Forelimb muscle (tissue), 1 donor: ENCODE measurements around the gene CNDP2. TPM values are rescaled to one million over a fixed set of nuclear protein-coding genes. Genes with fewer than 3 reads are reported as not detected.

Source experiments
- DNase-seq: peaks from one replicate; pipeline ENCODE4 v3.0.0-alpha.2; 2013; ENCODE audit warnings: low read depth
- polyA plus RNA-seq: library from polyadenylated mRNA; unstranded; fragments of 120-200 nt; gene quantifications from one replicate; pipeline ENCODE4 v1.2.1, GENCODE V29; 2013; ENCODE audit not compliant: insufficient read length

Gene CNDP2
- 52.8 TPM for polyA plus RNA-seq

DNA sequence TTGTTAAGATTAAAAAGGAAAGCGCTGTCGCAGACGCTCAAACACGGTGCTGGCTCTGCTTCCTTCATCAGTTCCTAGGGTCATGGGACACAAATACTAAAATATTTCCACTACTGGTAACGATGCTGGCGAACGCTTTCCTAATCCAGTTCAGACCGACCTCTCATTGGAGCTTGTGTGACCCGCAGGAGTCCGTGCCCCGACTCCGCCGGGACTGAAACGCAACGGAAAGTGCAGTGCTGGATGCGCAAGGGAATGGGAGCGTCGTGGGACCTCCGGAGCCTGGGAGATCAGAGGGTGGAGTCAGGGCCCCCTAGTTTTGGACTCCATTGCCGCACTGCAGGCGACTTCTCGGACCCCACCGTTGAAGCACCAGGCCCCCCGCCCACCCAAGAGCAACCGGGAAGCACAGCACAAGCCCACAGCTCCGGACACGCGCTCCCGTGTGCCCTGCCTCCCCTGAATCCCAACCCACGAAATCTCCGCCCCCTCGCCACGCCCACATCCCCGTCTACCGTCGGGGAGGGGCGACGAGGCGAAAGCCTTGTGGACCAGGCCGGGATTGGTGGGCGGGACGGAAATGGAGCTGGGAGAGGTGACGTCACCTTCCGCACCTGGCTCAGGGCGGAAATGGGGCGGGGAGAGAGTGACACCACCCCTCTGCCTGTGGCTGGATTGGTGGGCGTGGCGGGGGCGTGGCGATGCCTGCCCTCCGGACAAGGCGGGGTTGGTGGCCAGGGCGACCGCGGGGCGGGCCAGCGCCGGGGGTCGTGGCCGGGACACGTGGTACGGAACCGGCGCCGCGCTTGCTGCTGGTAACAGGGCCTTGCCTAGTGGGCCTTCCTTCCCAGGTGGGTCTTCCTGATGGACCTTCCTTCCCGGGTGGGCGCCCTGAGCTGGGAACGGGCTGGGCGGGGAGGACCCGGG is at the start of gene CNDP2:
Gene CNDP2, plus strand, starts transcription at position 783 of the 927 bp plus-strand sequence. CDS start 3,611 bp downstream, outside the sequence.
- peak; percentile 98 for DNase-seq

DNA sequence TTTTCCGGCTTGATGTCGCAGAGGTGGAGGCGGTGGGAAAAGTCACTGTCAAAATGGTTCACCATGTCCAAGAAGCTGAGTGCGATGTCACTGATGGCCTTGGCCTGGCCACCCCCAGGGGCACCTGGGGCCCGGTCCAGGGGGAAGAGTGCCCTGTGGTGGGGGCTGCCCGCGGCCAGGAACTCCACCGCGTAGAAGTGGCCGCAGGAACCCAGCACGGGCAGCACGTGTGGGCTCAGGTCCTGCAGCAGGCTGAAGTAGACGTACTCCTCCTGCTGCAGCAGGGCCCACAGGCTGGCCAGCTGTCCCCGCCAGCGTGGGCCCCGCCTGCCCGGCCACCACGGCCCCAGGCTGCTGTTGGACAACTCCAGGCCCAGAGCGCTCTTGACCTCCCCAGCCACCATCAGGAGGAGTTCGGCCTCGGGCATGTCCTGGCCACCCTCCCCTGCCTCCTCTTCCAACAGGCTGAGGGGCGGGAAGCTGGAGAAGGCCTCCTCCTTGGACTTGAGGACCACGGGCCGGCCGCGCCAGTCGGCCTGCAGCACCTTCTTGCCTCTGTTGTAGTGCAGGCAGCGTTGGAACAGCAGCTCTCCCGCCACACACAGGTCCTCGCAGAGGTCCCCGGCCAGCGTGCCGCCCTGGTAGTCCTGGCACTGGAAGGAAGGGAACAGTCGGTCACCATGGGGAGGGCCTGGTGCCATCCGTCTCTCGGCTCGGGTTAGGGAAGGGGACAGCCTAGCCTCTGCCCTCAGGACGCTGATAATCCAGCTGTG is 49.3 kb upstream of the CNDP2 start:
- DNase-seq, result no peak

DNA sequence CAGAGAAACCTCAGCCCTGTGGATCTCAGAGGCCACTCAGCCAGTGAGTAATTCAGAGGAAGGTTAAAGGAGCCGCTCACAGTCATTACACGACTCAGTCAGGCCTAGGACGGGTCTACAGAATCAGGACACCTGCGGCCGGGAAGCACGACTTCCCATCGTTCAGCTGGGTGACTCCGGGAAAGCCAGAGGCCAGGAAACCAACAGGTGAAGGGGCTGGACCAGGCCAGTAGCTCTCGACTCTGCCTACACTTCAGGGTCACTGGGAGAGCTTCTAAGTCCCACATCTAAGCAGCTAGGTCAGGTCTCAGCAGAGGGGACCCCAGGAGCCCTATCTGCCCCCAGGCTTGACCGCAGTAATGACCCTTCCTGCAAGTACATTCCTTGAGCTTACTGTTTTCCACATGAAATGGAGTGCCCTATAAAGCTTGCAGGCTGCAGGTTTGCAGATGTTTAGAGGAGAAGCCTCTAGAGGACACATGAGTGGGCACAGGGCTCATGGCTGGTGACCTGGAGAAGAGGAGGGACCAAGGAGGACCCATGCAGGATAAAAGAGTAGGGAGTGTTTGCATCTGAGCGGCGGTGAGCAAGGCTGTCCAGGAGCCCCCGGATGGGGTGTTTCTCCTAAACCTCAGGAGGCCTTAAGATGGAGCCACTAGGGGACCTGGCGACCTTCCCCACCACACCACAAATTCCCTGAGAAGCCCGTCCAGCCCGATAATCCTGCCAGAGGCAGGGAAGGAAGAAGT is 48.6 kb upstream of the CNDP2 start:
- DNase-seq, result no peak

DNA sequence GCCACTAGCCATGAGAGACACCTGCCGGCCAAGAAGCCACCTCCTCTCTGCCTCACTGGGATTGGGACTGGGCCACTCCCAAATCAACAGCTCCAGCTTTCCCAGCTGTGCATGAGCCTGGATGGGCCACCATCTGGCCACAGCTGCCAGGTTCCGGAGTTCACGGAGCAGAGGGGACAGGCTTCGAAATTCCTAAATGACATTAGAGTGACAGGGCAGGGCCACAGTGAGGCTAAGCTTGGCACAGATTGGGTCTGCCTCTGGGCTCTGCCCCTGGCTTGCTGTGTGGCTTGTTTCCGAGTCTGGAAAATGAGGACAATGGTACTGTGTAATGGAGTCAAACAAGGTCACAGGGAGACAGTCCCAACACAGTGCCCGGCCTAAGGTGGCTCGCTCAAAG is 45.5 kb upstream of the CNDP2 start:
- DNase-seq, result no peak

DNA sequence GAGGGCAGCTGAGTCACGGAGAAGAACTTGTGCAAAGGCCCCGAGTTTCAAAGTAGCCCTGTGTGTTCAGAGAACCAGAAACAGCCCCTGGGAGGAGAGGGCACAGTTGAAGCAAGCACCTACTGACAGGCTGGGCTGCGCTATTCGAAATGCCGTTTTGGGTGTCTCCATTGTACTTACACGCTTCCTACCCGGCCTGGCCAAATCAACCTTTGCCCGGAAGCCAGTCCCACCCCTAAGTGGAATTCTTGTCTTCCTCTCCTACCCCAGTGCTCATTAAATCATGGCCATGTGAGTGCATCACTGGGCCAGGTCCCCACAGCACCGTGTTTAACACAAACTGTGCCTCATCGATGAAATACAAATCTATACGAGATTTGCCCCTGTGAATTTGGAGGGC is 45.0 kb upstream of the CNDP2 start:
- DNase-seq, result no peak

DNA sequence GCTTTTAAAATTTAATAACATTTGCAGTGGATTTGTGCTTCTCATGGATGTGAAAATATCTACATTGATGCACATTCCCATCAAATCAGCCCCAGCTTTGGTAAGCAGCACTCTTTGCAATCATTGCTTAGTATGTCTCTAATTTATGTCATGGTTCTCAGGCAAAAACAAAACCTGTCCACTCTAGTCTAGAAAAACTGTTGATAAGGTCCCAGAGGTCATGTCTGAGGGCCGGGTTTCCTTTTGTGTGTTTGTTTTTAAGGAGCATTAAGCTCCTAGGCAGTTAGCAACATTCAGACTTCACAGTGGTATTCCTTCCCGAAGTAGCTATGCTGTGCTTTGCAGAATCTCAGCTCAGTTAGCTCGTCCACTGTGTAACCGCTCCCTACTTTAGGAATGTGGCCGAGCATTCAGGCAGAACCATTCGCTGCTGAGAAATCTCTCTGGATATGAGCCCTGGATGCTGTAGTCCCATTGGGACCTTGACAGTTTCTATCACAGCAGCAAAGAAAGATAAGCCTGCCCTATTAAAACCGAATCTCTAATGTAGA is 43.1 kb upstream of the CNDP2 start:
- DNase-seq, result no peak

DNA sequence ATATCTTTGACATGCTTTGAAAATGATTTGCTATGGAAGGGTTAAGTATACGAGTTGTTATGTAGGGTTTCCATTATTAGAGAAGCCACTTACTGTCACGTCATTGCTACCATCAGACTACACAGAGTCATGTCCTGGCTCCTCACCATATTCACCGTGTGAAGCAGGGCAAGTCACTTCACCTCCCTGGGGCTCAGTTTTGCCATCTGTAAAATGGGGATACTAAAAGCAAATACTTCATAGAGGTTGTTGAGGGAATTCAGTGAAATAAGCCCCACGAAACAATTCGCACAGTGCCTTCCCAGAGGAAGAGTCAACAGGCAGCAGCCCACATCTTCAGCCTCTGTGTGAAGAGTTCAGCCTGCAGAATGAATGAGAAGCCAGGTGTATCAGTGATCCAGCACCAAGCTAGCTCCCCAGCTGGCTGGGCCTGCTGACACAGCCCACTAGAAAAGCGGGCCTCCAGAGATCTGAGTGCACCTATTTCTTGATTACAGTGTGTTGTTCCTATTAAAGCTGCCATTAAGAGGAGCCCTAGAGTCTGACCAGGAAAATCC is 42.4 kb upstream of the CNDP2 start:
- no peak for DNase-seq

DNA sequence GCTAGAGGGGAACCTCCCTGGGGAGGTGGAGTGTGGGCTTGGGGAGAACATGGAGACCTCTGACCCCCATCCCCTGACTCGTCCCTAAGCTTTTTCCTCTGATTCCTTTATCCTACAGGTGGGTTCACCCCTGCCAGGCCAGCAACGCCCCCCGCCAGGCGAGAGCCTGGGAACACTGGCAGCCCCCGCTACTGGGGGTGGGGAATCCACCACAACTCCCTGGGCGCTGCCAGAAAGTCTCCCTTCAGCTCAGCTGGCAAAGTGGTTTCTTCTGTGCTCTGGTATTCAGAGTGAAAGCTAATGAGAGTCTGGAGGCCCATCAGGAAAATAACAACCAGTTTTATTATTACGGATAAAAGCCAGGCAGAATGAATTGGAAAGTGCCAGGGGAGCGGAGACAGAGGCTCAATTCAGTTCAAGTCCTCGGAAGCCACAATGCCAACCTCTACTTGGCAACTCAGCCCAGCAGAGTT is 41.8 kb upstream of the CNDP2 start:
- DNase-seq, result no peak

DNA sequence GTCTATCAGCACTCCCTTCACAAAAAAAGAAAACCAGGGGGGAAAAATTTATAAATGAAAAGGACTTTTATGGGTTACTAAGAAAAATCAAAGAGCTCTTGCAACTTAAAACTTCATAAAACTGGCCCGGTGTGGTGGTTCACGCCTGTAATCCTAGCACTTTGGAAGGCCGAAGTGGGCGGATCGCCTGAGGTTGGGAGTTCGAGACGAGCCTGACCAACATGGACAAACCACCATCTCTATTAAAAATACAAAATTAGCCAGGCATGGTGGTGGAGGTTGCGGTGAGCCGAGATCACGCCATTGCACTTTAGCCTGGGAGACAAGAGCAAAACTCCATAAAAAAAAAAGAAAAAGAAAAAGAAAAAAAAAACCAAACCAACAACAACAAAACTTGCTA is 40.8 kb upstream of the CNDP2 start:
- no peak for DNase-seq

DNA sequence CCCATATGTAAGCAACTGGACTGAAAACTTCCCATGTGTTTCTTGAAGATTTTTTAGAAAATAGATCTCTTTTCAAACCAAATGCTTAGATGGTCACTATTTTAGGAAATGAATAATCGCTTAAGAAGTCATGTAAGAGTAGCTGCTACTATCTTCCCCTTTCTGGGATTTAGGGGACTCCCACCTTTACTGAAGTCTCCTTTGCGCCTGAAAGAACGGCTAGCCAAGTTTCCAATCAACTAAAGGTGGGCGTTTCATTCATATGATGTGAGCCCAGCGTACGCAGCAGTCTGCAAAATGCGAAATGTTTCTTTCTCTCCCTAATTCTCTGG is 40.2 kb upstream of the CNDP2 start:
- no peak for DNase-seq

DNA sequence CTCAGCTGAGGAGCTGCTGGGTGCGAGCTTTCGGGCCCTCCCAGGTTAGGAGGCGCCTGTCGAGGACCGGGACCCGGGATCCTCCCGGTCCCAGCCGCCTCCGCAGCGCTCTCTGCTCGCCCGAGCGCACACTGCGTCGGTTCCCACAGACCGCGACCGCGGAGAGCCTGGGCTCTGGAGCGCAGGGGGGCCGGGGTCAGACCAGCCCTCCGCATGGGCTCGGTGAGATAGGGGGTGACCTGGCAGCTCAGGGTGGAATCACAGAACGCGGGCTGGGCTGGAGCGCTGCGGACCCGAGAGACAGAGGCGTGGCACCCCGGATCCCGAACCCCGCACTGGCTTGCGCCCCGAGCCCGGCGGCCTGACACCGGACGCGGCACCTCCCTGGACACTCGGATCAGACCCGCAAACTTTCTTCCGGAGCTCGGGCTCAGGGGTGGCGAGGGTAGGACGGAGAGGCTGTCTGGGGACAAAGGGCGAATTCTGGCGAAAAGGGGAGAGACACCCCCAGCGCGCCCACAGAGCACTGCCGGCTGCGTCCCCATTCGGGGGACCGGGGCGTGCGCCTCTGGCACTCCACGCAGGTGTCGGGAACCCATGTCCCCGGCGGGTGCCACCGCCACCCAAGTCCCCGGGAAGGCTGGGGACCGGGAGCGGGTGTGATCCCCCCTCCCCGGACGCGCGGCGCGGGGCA is 39.7 kb upstream of the CNDP2 start:
- no peak for DNase-seq

DNA sequence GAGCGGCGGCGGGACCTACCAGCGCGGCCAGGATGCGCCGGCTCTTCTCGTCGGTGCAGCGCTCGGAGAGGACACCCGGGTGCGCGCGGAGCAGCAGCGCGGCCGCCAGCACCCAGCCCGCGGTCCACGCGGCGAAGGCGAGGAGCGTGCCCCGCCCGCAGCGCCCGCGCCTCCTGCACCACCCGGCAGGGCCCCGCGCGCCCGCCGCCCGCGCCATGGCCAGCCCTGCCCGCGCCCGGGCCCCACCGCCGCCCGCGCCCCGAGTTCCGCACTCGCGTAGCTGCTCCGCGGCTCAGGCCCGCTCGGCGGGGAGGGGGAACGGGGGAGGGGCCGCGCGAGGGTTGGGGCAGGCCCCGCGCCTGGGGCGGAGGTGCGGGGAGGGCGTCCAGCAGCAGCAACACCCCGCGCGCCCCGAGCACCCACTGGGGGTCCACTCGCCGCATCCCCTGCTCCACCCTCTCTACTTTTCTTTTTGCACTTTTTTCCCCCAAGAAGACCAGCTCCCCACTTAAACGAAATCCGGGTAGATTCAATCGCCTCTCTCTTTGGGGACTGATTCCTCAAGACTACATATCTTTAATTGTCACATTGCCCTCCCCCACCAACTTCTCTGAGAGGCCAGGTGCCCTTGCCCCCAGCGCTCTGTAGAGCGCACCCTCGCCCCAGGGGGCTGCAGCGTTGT is 39.0 kb upstream of the CNDP2 start, which contains the start of gene DIPK1C:
Gene DIPK1C, minus strand, starts transcription at position 266 of the 682 bp plus-strand sequence. Its CDS starts 49 bp downstream, at position 217.
- DNase-seq, result no peak

DNA sequence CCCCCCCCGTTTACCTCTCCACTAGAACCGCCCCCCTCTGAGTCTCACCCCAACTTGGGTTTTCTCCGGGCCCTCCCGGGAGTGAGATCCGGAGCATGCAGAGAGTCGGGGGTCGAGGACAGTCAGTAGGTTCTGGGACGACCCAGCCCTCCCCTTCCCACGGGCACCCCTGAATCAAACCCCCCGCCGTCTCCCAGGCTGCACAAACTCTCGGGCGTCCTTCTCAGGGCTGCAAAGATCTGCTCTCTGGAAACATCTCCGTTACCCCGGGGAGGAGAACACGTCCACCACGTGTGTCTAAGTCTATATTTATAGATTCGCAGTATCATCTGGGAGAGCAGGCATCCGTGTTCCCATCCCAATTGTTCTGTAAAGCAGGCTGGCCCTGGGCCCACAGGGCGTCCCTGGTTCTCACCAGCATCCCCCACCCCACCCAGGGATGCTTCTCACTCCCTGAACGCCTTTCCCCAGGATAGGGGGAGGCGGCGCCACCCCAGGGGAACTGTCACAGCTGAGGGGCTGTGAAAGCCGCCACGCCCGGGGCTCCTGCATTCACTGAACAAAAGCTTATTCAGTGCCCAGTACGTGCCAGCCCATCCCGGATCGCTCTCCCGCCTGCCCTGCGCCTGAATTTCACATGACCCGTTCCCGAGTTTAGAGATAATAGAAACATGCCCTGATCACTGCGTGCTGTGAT is 38.3 kb upstream of the CNDP2 start:
- no peak for DNase-seq

DNA sequence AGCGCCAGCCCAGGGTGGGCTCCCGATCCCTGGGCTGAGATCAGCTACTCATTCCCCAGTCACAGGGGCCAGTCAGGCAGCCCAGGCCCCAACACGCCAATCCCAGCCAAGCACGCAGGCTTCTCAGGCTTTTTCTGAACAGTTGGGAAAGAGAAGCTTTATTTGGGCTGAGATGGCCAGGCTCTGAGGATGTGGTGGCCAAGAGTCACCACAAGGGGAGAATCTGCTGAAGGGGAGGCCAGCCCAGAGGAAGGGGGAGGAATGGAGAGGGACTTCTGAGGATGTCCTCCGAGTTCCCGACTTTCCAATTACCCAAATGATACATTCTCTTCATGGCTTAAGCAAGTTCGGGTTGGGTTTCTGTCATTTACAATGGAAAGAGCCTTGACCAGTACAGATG is 36.3 kb upstream of the CNDP2 start:
- peak; percentile 67 for DNase-seq

DNA sequence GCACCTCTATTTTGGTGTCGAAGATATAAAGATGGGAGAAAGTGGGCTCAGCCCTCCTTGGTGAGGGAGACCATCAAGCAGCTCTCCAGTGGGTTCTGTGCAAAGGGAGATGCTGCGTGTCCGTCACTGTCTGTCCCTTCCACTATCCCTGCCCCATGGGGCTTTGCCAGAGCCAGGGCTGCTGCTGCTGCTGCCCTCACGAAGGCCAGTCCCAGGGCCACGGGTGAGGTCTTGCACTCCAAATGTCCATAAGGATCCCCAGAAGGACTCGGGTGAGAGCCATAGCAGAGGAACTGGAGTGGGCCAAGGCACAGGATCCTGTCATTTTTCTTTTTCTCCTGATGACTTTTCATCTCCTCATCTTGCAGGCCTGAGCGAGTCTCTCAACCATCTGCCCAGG is 35.3 kb upstream of the CNDP2 start:
- DNase-seq, result no peak

DNA sequence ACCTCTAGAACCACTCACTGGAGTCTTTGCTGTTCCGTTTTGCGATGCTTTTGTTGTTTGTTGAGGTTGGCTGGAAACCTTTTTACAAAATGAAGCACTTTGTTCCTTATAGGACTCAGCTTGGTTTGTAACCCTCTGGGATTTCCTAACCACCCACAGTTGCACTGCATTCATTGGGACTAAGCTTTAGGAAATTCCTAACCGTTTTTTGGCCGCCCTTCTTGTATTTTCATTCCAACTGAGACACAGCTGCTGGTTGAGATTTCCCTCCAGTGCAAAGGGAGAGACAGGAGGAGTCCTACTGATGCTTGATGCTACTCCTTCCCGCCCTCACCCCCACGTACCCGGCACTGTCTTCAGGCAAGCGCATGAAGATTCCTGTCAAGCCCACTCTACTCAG is 32.9 kb upstream of the CNDP2 start:
- no peak for DNase-seq

DNA sequence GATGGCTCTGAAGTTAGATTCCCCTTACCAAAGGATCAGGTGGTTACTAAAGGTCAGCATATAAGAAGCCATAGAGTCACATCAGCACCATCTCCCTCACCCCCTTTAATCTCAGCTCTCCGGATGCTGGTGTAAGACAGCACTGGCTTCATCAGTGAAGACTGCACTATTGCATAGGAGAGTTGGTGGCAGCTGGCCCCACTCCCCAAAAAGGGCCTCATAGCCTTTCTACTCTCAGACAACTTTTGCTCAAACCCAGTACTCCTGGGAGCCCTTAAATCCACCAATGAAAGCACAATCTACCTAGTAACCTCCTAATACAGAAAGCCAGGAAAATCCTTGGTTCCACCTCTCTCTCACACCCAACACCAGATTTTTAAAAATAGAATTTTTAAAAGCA is 32.2 kb upstream of the CNDP2 start:
- no peak for DNase-seq

DNA sequence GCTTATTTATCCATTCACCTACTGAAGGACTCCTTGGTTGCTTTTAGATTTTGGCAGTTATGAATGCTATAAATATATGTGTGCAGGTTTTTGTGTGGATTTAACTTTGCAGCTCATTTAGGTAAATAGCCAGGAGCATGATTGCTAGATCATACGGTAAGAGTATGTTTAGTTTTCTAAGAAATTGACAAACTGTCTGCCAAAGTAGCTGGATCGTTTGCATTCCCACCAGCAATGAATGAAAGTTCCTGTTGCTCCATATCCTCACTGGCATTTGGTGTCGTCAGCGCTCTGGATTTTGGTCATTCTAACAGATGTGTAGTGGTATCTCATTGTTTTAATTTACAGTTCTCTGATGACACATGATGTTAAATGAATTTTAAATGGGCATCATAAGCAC is 30.4 kb upstream of the CNDP2 start:
- DNase-seq, result no peak

DNA sequence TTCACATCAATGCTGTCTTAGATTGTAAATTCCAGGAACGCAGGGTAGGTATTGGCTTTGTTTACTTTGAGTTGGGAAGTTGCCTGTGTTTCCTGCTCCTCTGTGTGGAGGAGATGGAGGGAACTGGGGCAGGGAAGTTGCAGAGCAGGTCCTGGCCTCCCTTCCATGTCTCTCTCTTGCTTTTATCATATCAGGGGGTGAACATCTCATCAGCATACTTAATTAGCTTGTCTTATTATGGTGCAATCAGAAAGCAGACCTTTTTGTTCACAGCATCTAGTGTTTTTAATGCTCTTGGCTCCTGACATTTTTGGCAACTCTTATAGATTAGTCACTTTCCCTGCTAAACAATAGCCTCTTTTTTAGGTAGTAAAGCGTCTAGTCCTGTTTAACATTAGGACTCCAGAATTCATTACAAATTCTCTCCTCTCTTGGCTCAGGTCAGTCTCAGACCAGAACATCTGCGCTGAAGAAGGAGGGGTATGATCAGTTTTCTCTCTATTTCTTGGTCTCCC is 27.6 kb upstream of the CNDP2 start:
- DNase-seq, result peak; percentile 74
